ENCODE data around the gene DHRS7C.

- TF ChIP-seq CTCF (IDR thresholded peaks at IDR 0.05) (no peak), POLR2A (IDR thresholded peaks at IDR 0.05) (no peak)
Measured at GRCh38 chr17:9817086-9817485, 25.7 kb upstream of the DHRS7C start.
